Hepatocyte (in vitro differentiated cells): ENCODE measurements around the gene CEP85L. TPM values are rescaled to one million over a fixed set of nuclear protein-coding genes. Genes with fewer than 3 reads are reported as not detected.
"Not testable (repeated sequence)": the region's sequence is repeated elsewhere in the genome, so short reads cannot be mapped to it uniquely, and the experiment has no call there.

ENCODE experiments used
- DNase-seq: peaks from one replicate; pipeline ENCODE4 v3.0.0-alpha.2; 2016; ENCODE audit warnings: low spot score
- H2AFZ ChIP-seq: fragments of 200-600 bp; sonication (generic); 2 replicates; pipeline ENCODE4 v1.6.0; 2016; ENCODE audit warnings: antibody characterized with exemption, mild to moderate bottlenecking
- H3K27ac ChIP-seq: fragments of 200-600 bp; sonication (generic); 2 replicates; pipeline ENCODE4 v1.5.1; 2016; ENCODE audit warnings: mild to moderate bottlenecking
- H3K27me3 ChIP-seq: fragments of 200-600 bp; sonication (generic); 2 replicates; pipeline ENCODE4 v1.6.1; 2016
- H3K36me3 ChIP-seq: fragments of 200-600 bp; sonication (generic); replicated peaks from 2 replicates; pipeline ENCODE4 v1.5.1; 2016; ENCODE audit warnings: low read depth; ENCODE audit not compliant: insufficient read depth
- H3K4me1 ChIP-seq: fragments of 200-600 bp; sonication (generic); 2 replicates; pipeline ENCODE4 v1.5.1; 2016; ENCODE audit warnings: mild to moderate bottlenecking, moderate library complexity; ENCODE audit not compliant: insufficient read depth
- H3K4me2 ChIP-seq: fragments of 200-600 bp; sonication (generic); 2 replicates; pipeline ENCODE4 v1.6.0; 2016
- H3K4me3 ChIP-seq: fragments of 200-600 bp; sonication (generic); 2 replicates; pipeline ENCODE4 v1.5.1; 2016; ENCODE audit warnings: mild to moderate bottlenecking
- H3K79me2 ChIP-seq: fragments of 200-600 bp; sonication (generic); 2 replicates; pipeline ENCODE4 v1.6.0; 2017; ENCODE audit warnings: mild to moderate bottlenecking
- H3K9me2 ChIP-seq: fragments of 200-600 bp; sonication (generic); replicated peaks from 2 replicates; pipeline ENCODE4 v1.6.0; 2017; ENCODE audit warnings: mild to moderate bottlenecking; ENCODE audit not compliant: insufficient read depth
- H3K9me3 ChIP-seq: fragments of 200-600 bp; sonication (generic); 2 replicates; pipeline ENCODE4 v1.5.1; 2016; ENCODE audit warnings: low read depth, mild to moderate bottlenecking
- H4K20me1 ChIP-seq: fragments of 200-600 bp; sonication (generic); 2 replicates; pipeline ENCODE4 v1.6.0; 2016; ENCODE audit warnings: mild to moderate bottlenecking; ENCODE audit not compliant: insufficient read depth, poor library complexity, severe bottlenecking
- CTCF ChIP-seq: fragments of 200-600 bp; sonication (generic); IDR thresholded peaks from 2 replicates; pipeline ENCODE4 v1.5.1; 2016; ENCODE audit warnings: antibody characterized with exemption, mild to moderate bottlenecking; ENCODE audit not compliant: poor library complexity
- EZH2 ChIP-seq: fragments of 200-600 bp; sonication (generic); IDR thresholded peaks from 2 replicates; pipeline ENCODE4 v1.6.1; 2016; ENCODE audit warnings: antibody characterized with exemption, mild to moderate bottlenecking, borderline replicate concordance
- EZH2phosphoT487 ChIP-seq: fragments of 200-600 bp; sonication (generic); IDR thresholded peaks from one replicate; pipeline ENCODE4 v1.6.1; 2018; ENCODE audit warnings: antibody characterized with exemption, mild to moderate bottlenecking, low read depth, moderate library complexity; ENCODE audit not compliant: unreplicated experiment, severe bottlenecking
- WGBS: methylation state at CpG from one replicate; pipeline ENCODE4 v1.1.6; 2016; ENCODE audit warnings: low lambda C conversion rate; ENCODE audit errors: missing lambda C conversion rate; 5-methylcytosine and 5-hydroxymethylcytosine counted together
- polyA plus RNA-seq: library from polyadenylated mRNA; unstranded; fragments of >200 nt; fragmentation: Nextera tagmentation; extraction: Ambion mirVana; gene quantifications from 2 replicates; pipeline ENCODE4 v1.2.1, GENCODE V29; 2016
- total RNA-seq: library from RNA; depleted of rRNA; stranded (reverse); fragments of >200 nt; gene quantifications from 2 replicates; pipeline ENCODE4 v1.2.3, GENCODE V29; 2014

CEP85L gene
- total and polyA plus RNA-seq, 2 experiments from 2014 or later: 17.8 to 38.5 TPM

- no peak overlapping the region for H3K4me3 ChIP-seq
- no peaks in the 10 kb centered on the region for H3K27me3 ChIP-seq
- H3K36me3 ChIP-seq: no peaks in the 10 kb centered on the region
- no peaks in the 10 kb centered on the region for H4K20me1 ChIP-seq
- no peaks in the 10 kb centered on the region for H3K9me2 ChIP-seq
- DNase-seq: no peak
- H3K79me2 ChIP-seq: no peaks in the 10 kb centered on the region
- H3K4me1 ChIP-seq: no peaks in the 10 kb centered on the region
- H3K4me2 ChIP-seq: no peak overlapping the region
- no peak overlapping the region for H3K27ac ChIP-seq
- WGBS: 91% methylated on average over 1 of the region's 1 CpG
- peaks cover 8% of the 10 kb centered on the region for H3K9me3 ChIP-seq
- no peak overlapping the region for H2AFZ ChIP-seq
- TF ChIP-seq CTCF (no peak), EZH2 (no peak), EZH2phosphoT487 (no peak)
Measured at GRCh38 chr6:118444796-118445195, 206.6 kb downstream of the CEP85L start.

DNA sequence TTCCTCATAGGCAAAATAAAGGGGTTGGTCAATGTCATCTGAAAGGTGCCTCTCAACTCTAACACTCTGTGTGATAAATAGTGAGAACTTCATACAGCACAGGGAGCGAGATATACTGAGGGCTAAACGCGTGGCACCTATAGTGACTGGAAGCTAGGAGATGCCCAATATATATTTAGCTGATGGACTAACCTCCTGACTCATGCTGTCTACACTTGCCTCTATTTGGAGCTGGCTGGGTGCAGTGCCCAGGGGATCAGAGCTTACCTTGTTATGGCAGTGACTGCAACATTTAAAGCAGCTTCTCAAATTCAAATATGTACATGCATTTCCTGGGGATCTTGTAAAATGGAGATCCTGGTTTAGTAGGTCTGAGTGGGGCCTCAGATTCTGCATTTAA, 214.9 kb downstream of the CEP85L start:
- 67% methylated on average over 3 of the region's 3 CpGs for WGBS
- H3K27ac ChIP-seq: no peak overlapping the region
- H3K4me1 ChIP-seq: no peaks in the 10 kb centered on the region
- H3K4me3 ChIP-seq: no peak overlapping the region
- no peaks in the 10 kb centered on the region for H4K20me1 ChIP-seq
- no peaks in the 10 kb centered on the region for H3K36me3 ChIP-seq
- no peak overlapping the region for H3K4me2 ChIP-seq
- H3K9me3 ChIP-seq: peaks cover 4% of the 10 kb centered on the region
- no peak for TF ChIP-seq CTCF
- no peak for TF ChIP-seq EZH2
- no peak for TF ChIP-seq EZH2phosphoT487
- no peak overlapping the region for H2AFZ ChIP-seq
- no peaks in the 10 kb centered on the region for H3K27me3 ChIP-seq
- H3K9me2 ChIP-seq: no peaks in the 10 kb centered on the region
- H3K79me2 ChIP-seq: no peaks in the 10 kb centered on the region
- DNase-seq: no peak

DNA sequence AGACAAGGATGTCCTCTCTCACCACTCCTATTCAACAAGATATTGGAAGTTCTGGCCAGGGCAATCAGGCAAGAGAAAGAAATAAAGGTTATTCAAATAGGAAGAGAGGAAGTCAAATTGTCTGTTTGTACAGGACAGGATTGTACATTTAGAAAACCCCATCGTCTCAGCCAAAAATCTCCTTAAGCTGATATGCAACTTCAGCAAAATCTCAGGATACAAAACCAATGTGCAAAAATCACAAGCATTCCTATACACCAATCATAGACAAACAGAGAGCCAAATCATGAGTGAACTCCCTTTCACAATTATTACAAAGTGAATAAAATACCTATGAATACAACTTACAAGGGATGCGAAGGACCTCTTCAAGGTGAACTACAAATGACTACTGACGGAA, 217.2 kb downstream of the CEP85L start:
- not testable (repeated sequence) for H2AFZ ChIP-seq, H3K79me2 ChIP-seq, H3K9me2 ChIP-seq, H3K27me3 ChIP-seq, H3K4me3 ChIP-seq, H3K9me3 ChIP-seq, H3K36me3 ChIP-seq, H3K4me1 ChIP-seq, H4K20me1 ChIP-seq, H3K4me2 ChIP-seq, H3K27ac ChIP-seq, DNase-seq
- 92% methylated on average over 3 of the region's 3 CpGs for WGBS

GRCh38 chr6:118421312-118421711, 230.1 kb downstream of the CEP85L start:
- not testable (repeated sequence) for H3K27me3 ChIP-seq, H3K9me3 ChIP-seq, H3K36me3 ChIP-seq, H3K27ac ChIP-seq, H3K4me1 ChIP-seq, DNase-seq, H3K79me2 ChIP-seq, H3K9me2 ChIP-seq, H2AFZ ChIP-seq, H4K20me1 ChIP-seq, H3K4me2 ChIP-seq, H3K4me3 ChIP-seq
- 74% methylated on average over 5 of the region's 5 CpGs for WGBS
